H1 (cell line): ENCODE data around the gene COLEC11. TPM values are rescaled to one million over a fixed set of nuclear protein-coding genes. Genes with fewer than 3 reads are reported as not detected.

Experiments
- EZH2 ChIP-seq: fragments of 200-600 bp; sonication (generic); IDR thresholded peaks from 2 replicates; pipeline ENCODE4 v1.7.1; 2012; ENCODE audit warnings: low read depth, mild to moderate bottlenecking, moderate library complexity, low read length, inconsistent platforms; ENCODE audit not compliant: severe bottlenecking
- NANOG ChIP-seq: IDR thresholded peaks from 2 replicates; pipeline ENCODE4 v1.6.1; 2011; ENCODE audit warnings: low read length, low read depth, mild to moderate bottlenecking, inconsistent platforms; ENCODE audit not compliant: insufficient read depth, poor library complexity, severe bottlenecking
- RAD21 ChIP-seq, 2 experiments: IDR thresholded peaks in 1 of 2; conservative IDR thresholded peaks in 1 of 2; 2 replicates each; pipeline ENCODE4 v1.6.1; 2011; ENCODE audit warnings: low read depth in 2 of 2, low read length in 2 of 2, improper control_type of control experiment in 1 of 2, inconsistent platforms in 1 of 2, mild to moderate bottlenecking in 1 of 2, moderate library complexity in 1 of 2
- RNF2 ChIP-seq: fragments of 200-900, 300-1000 bp; sonication (generic); IDR thresholded peaks from 2 replicates; pipeline ENCODE4 v1.7.1; 2016; ENCODE audit warnings: borderline replicate concordance, low read depth, mild to moderate bottlenecking, antibody characterized with exemption, low read length; ENCODE audit not compliant: poor library complexity, severe bottlenecking; ENCODE audit errors: missing control alignments
- TAF1 ChIP-seq: IDR thresholded peaks from 2 replicates; pipeline ENCODE4 v1.6.1; 2011; ENCODE audit warnings: mild to moderate bottlenecking, low read depth, low read length
- polyA plus RNA-seq, 7 experiments: library from polyadenylated mRNA; depleted of rRNA in 3 of 7; stranded (reverse) in 5 of 7; unstranded in 2 of 7; fragments of >200 nt in 5 of 7; fragments of 200-250 nt in 2 of 7; gene quantifications; 1 replicate in 5 of 7; 2 replicates in 1 of 7; 4 replicates in 1 of 7; pipeline versions ENCODE4 v1.2.1 to v1.2.3, GENCODE V29; 2011 to 2013; ENCODE audit warnings: missing spikeins in 2 of 7, mixed read lengths in 2 of 7
- total RNA-seq: library from RNA; stranded (reverse); fragmentation: NEBNext Ultra II Directional; extraction: Animal tissue kit (Norgen Biotek cat#: 25700); gene quantifications from 2 replicates; pipeline ENCODE4 v1.2.1, GENCODE V29; 2021

Gene COLEC11
- total and polyA plus RNA-seq, 2 of the 8 experiments (the other 6 are each of a cell fraction or from before 2014, with no cell fraction given), result 0.47 to 0.80 TPM

- no peak for TF ChIP-seq EZH2
- TF ChIP-seq TAF1, result no peak
- TF ChIP-seq NANOG, result no peak
- TF ChIP-seq RNF2, result no peak
- no peak for TF ChIP-seq RAD21 (IDR thresholded peaks at IDR 0.05 in 1 of 2, conservative IDR thresholded peaks at IDR 0.05 in 1 of 2; ENCODE audit: low read depth in 2 of 2, low read length in 2 of 2)
- TF ChIP-seq, all 59 proteins: peak for 0
Measured at GRCh38 chr2:3654011-3654410, 59.1 kb downstream of the COLEC11 start (continued).
